MM.1S (cell line): ENCODE results near the gene TENM4.

Source experiments
- DNase-seq: peaks from one replicate; pipeline ENCODE4 v3.0.0-alpha.2; 2015
- H2AFZ ChIP-seq: fragments of 300-600 bp; sonication (generic); 2 replicates; pipeline ENCODE4 v1.6.0; 2016; ENCODE audit warnings: antibody characterized with exemption, low read length
- H3F3A ChIP-seq: fragments of 300-600 bp; sonication (generic); 2 replicates; pipeline ENCODE4 v1.6.1; 2016; ENCODE audit warnings: mild to moderate bottlenecking, antibody characterized with exemption, low read length, moderate library complexity, mixed read lengths; ENCODE audit not compliant: insufficient read depth
- H3K27ac ChIP-seq: fragments of 300-600 bp; sonication (generic); 2 replicates; pipeline ENCODE4 v1.5.1; 2016; ENCODE audit warnings: mild to moderate bottlenecking, low read length
- H3K27me3 ChIP-seq: fragments of 300-600 bp; sonication (generic); replicated peaks from 2 replicates; pipeline ENCODE4 v1.6.0; 2016; ENCODE audit warnings: low read length; ENCODE audit not compliant: insufficient read depth
- H3K36me3 ChIP-seq: fragments of 300-600 bp; sonication (generic); replicated peaks from 2 replicates; pipeline ENCODE4 v1.6.1; 2016; ENCODE audit warnings: mild to moderate bottlenecking, low read length, mixed read lengths; ENCODE audit not compliant: insufficient read depth
- H3K4me1 ChIP-seq: fragments of 300-600 bp; sonication (generic); 2 replicates; pipeline ENCODE4 v1.6.1; 2016; ENCODE audit warnings: low read length, mixed read lengths
- H3K4me2 ChIP-seq: fragments of 300-600 bp; sonication (generic); 2 replicates; pipeline ENCODE4 v1.6.0; 2016; ENCODE audit warnings: low read depth, low read length
- H3K4me3 ChIP-seq: fragments of 300-600 bp; sonication (generic); 2 replicates; pipeline ENCODE4 v1.5.1; 2016; ENCODE audit warnings: low read length, mixed read lengths
- H3K79me2 ChIP-seq: fragments of 300-600 bp; sonication (generic); 2 replicates; pipeline ENCODE4 v1.6.1; 2016; ENCODE audit warnings: mixed run types, low read length, mixed read lengths
- H3K9ac ChIP-seq: fragments of 300-600 bp; sonication (generic); 2 replicates; pipeline ENCODE4 v1.6.1; 2016; ENCODE audit warnings: low read length, mixed read lengths
- H3K9me2 ChIP-seq: fragments of 300-600 bp; sonication (generic); replicated peaks from 2 replicates; pipeline ENCODE4 v1.6.1; 2016; ENCODE audit warnings: mild to moderate bottlenecking, low read length, mixed read lengths; ENCODE audit not compliant: insufficient read depth
- H3K9me3 ChIP-seq: fragments of 300-600 bp; sonication (generic); replicated peaks from 2 replicates; pipeline ENCODE4 v1.6.1; 2016; ENCODE audit warnings: mild to moderate bottlenecking, low read length, mixed read lengths; ENCODE audit not compliant: insufficient read depth
- H4K20me1 ChIP-seq: fragments of 300-600 bp; sonication (generic); 2 replicates; pipeline ENCODE4 v1.6.1; 2016; ENCODE audit warnings: mild to moderate bottlenecking, low read length, moderate library complexity, mixed read lengths; ENCODE audit not compliant: insufficient read depth
- CTCF ChIP-seq: fragments of 300-600 bp; sonication (generic); IDR thresholded peaks from 2 replicates; pipeline ENCODE4 v1.5.1; 2016; ENCODE audit warnings: antibody characterized with exemption, low read length, mixed read lengths
- EZH2 ChIP-seq: fragments of 300-600 bp; sonication (generic); optimal IDR thresholded peaks from 2 replicates; pipeline ENCODE3; 2017; ENCODE audit warnings: low read depth, mild to moderate bottlenecking, antibody characterized with exemption, low read length, mixed read lengths
- EZH2phosphoT487 ChIP-seq: fragments of 300-600 bp; sonication (generic); IDR thresholded peaks from 2 replicates; pipeline ENCODE4 v1.6.1; 2018; ENCODE audit warnings: antibody characterized with exemption, low read length

Gene TENM4

GRCh38 chr11:79421820-79422219 lies 19.0 kb downstream of the TENM4 start:
- no peaks in the 10 kb centered on the region for H3K4me1 ChIP-seq
- no peaks in the 10 kb centered on the region for H3K79me2 ChIP-seq
- no peaks in the 10 kb centered on the region for H3F3A ChIP-seq
- no peak for DNase-seq
- no peak overlapping the region for H3K27ac ChIP-seq
- no peaks in the 10 kb centered on the region for H3K27me3 ChIP-seq
- H3K9me2 ChIP-seq = no peaks in the 10 kb centered on the region
- no peaks in the 10 kb centered on the region for H3K36me3 ChIP-seq
- H3K9ac ChIP-seq = no peak overlapping the region
- H3K4me2 ChIP-seq = no peak overlapping the region
- H3K4me3 ChIP-seq = no peak overlapping the region
- H2AFZ ChIP-seq = no peak overlapping the region
- TF ChIP-seq EZH2 = no peak
- no peak for TF ChIP-seq CTCF
- TF ChIP-seq EZH2phosphoT487 = no peak
- H4K20me1 ChIP-seq = no peaks in the 10 kb centered on the region
- H3K9me3 ChIP-seq = no peaks in the 10 kb centered on the region

GRCh38 chr11:79419120-79419519 lies 21.7 kb downstream of the TENM4 start:
- Histone ChIP-seq H3K4me1 (no peaks in the 10 kb centered on the region), H3K4me2 (no peak overlapping the region), H3K9me3 (no peaks in the 10 kb centered on the region), H3K36me3 (no peaks in the 10 kb centered on the region), H3K9ac (no peak overlapping the region), H3K79me2 (no peaks in the 10 kb centered on the region), H3K4me3 (no peak overlapping the region), H3K27me3 (no peaks in the 10 kb centered on the region), H3K9me2 (no peaks in the 10 kb centered on the region), H4K20me1 (no peaks in the 10 kb centered on the region), H2AFZ (no peak overlapping the region), H3K27ac (no peak overlapping the region), H3F3A (no peaks in the 10 kb centered on the region)
- DNase-seq = no peak
- no peak for TF ChIP-seq CTCF

- H3F3A ChIP-seq = no peaks in the 10 kb centered on the region
- TF ChIP-seq CTCF (no peak), EZH2phosphoT487 (no peak), EZH2 (no peak)
- no peaks in the 10 kb centered on the region for H3K27me3 ChIP-seq
- H3K4me1 ChIP-seq = no peaks in the 10 kb centered on the region
- H3K4me3 ChIP-seq = no peak overlapping the region
- H2AFZ ChIP-seq = no peak overlapping the region
- no peak overlapping the region for H3K9ac ChIP-seq
- H3K27ac ChIP-seq = no peak overlapping the region
- no peaks in the 10 kb centered on the region for H3K9me2 ChIP-seq
- no peaks in the 10 kb centered on the region for H3K9me3 ChIP-seq
- no peaks in the 10 kb centered on the region for H4K20me1 ChIP-seq
- no peak overlapping the region for H3K4me2 ChIP-seq
- no peaks in the 10 kb centered on the region for H3K36me3 ChIP-seq
- H3K79me2 ChIP-seq = no peaks in the 10 kb centered on the region
- DNase-seq = no peak
These were observed 22.6 kb downstream of the TENM4 start for GRCh38 chr11:79418241-79418640.
